Fibroblast of mammary gland (primary cell): Measurements from ENCODE around the gene SLC27A4.

Experiments
- DNase-seq: peaks from one replicate; pipeline ENCODE4 v3.0.0-alpha.2; 2010; ENCODE audit warnings: low read depth
- H3K4me3 ChIP-seq: 2 replicates; pipeline ENCODE4 v1.5.1; 2011; ENCODE audit warnings: low read depth, mild to moderate bottlenecking, low read length, moderate library complexity; ENCODE audit not compliant: control insufficient read depth
- TF ChIP-seq, protein P1 (sequence below): conservative IDR thresholded peaks from 2 replicates; pipeline ENCODE4 v1.5.1; 2011; ENCODE audit warnings: low read depth, low read length, inconsistent platforms; ENCODE audit not compliant: control insufficient read depth, insufficient read depth

The SLC27A4 gene

DNA sequence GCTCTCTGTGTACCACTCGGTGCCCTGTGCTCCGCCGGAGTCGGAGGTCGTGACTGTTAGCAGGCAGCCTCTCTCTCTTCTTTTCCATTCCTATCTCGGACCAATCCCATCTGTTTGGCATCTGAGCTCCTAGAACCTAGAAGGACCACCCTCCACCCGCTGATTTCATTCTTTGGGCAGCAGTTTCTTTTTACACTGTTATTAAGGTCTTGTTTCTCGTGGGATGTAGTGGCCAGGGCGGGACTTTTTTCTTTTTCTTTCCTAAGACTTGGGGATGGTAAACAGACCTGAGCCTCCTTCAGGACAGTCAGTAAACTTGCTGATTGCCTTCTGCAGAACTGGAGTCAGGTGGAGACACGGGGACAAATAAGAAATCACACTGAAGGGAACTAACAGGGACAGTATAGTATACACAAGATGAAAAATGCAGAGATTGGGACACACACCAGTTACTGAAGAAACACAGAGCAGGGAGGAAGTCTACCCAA is 31.3 kb downstream of the SLC27A4 start:
- TF ChIP-seq, protein P1, sequence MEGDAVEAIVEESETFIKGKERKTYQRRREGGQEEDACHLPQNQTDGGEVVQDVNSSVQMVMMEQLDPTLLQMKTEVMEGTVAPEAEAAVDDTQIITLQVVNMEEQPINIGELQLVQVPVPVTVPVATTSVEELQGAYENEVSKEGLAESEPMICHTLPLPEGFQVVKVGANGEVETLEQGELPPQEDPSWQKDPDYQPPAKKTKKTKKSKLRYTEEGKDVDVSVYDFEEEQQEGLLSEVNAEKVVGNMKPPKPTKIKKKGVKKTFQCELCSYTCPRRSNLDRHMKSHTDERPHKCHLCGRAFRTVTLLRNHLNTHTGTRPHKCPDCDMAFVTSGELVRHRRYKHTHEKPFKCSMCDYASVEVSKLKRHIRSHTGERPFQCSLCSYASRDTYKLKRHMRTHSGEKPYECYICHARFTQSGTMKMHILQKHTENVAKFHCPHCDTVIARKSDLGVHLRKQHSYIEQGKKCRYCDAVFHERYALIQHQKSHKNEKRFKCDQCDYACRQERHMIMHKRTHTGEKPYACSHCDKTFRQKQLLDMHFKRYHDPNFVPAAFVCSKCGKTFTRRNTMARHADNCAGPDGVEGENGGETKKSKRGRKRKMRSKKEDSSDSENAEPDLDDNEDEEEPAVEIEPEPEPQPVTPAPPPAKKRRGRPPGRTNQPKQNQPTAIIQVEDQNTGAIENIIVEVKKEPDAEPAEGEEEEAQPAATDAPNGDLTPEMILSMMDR = no peak
- peak overlapping the region; percentile 99 for H3K4me3 ChIP-seq
- DNase-seq = no peak

DNA sequence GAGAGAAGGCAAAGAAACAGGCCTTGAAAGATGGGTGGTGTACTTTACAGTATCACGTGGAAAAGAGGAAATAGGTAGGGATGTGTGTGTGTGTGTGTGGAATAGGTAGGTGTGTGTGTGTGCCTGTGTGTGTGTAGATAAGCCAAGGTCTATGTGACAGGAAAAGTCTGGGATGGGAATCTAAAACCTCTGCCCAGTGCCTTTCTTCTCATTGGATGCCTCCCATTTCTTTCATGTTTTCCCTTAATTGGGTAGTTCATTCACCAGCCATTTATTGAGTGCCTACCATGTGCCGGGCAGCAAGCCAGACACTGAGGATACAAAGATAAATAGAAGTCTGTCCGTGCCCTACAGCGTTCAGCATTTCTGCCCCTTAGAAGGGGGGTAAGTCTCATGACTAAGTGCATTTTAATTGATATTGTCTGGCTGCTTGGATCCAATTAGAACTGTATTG is 31.9 kb downstream of the SLC27A4 start:
- H3K4me3 ChIP-seq = peak overlapping the region; percentile 99
- DNase-seq = peak; percentile 34
- TF ChIP-seq, protein P1 = no peak

DNA sequence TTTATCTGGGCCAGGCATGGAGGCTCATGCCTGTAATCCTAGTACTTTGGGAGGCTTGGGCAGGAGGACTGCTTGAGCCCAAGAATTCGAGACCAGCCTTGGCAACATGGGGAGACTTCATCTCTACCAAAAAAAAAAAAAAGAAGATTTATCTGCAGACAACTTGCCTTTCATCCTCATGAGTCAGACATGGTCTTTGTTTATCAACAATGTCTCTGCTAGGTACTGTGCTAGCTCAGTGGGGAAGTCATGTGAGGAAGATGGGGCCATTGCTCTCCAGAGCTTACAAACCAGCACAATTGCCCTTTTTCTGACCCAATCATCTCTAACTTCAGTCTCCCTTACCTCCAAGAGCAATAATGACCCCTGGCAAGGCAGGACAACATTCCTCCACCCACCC is 32.5 kb downstream of the SLC27A4 start:
- peak; percentile 57 for DNase-seq
- H3K4me3 ChIP-seq = no peak overlapping the region
- TF ChIP-seq, protein P1 = no peak

DNA sequence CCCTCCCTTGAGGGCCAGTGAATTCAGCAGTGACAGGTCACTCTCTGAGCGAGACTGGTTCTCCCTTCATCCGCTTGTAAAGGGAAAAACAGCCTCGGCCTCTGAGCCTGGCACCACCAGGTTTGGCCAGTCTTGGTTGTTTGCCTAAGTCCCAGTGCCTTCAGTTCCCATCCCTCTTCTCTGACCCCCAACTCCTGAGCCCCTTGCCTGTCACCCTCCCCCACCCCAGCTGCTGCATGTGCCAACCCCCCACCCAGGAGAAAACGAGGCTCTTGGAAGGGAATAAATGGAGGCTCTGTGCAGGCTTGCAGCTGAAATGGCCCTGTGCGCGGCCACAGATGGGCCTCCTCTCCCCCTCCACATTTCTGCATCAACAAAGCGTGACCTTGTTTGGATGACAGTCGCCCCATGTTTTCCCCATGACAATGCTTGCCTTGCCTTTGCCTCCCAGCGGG is 33.9 kb downstream of the SLC27A4 start:
- no peak for DNase-seq
- H3K4me3 ChIP-seq = no peak overlapping the region
- TF ChIP-seq, protein P1 = no peak

DNA sequence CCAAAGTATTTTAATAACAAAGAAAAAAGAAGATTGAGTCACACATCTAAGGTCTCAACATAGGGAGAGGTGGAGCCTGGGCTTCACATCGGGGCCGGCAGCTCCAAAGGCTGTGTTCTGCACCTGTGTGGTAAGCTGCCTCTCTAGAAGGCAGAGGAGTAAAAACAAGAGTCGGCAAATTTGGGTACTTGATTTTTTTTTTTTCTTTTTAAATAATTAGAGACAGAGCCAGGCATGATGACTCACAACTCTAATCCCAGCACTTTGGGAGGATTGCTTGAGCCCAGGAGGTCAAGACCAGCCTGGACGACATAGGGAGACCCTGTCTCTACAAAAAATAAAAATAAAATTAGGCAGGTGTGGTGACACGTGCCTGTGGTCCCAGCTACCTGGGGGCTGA is 35.5 kb downstream of the SLC27A4 start:
- peak; percentile 30 for DNase-seq
- TF ChIP-seq, protein P1 = no peak

DNA sequence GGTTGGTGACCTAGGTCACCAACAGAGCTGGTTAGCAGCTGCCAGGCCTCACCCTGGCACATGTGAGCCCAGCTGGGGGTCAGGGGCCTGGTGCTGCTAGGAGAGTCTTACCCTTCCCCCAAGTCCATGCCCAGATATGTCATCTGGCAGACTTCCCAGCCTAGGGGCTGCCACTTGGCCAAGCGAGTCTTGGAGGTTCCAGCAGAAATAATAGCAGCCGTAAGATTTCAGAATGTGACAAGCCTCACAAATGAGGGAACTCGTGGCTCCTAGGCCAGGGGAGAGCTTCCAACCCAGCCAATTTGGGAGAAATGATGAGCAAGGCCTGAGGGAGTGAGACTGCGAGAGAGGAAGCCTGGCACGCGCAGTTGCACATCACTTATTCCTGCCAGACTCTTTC is 41.9 kb downstream of the SLC27A4 start:
- TF ChIP-seq, protein P1 = no peak
- DNase-seq = no peak
- H3K4me3 ChIP-seq = no peak overlapping the region

More for the DNA sequence above, 35.5 kb downstream of the SLC27A4 start:
- H3K4me3 ChIP-seq = no peak overlapping the region

DNA sequence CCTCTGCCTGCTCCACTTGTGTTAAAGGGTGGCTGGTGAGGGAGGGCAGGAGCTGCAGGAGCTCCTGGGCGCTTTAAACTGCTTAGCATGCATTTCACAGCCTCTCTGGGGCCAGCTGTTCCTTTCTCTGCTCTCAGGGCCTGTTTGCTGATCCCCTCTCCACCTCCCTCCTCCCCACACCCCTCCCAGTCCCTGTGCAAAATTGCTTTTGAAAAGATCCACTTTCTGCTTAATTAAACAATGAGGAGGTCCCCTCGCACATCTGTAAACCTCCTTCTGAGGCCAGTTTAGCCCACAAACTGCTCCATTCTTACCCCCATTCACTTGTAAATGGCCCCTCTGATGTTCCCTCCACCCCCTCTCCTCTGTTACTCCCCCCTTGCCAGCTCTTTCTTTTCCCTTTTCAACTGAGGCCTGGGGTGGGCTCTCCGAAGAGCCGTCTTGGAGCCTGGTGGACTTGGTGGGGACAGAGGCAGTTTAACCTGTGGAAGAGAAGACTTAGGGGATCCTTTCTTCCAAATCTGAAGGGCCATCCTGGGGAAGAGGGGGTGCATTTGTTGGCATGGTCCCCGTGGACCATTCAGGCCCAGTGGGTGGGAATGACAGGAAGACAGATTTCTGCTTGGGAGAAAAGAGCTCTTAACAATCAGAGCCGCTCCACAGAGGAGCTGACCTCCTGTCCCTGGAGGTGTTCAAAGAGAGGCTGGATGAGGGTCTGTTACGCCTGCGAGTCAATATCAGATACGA is 42.9 kb downstream of the SLC27A4 start:
- no peak overlapping the region for H3K4me3 ChIP-seq
- no peak for DNase-seq
- TF ChIP-seq, protein P1 = no peak
